ENCODE results near the gene QPCTL.
"Not testable (repeated sequence)": the region's sequence is repeated elsewhere in the genome, so short reads cannot be mapped to it uniquely, and the experiment has no call there.

The QPCTL gene

DNA sequence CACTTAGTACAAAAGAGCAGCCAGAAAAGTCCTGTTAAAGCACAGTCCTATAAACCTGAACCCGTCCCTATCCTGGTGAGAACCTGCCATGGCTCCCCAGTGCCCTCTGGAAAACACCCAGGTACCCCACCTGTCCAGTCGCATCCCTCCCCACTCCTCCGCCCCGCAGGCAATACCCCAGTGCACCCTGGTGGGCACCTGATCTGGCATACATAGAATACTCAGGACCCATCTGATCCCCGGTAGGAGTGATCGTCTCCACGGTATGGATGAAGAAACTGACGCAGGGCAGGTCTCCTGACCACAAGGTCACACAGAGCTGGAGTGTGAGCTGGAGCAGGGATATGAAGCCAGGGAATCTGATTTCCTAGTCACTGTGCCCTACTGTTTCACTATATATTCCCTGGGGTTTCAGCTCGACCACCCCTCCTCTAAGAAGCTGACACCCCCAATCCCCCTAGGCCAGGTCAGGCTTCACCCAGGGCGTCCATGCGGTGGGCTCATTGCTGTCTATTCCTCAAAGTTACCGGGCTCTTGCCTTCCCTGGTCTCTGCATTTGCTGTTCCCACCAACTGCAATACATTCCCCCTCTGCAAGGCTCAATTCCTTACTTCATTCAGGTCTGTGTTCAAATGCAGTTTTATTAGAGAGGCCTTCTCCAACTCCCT is 25.7 kb downstream of the QPCTL start:
- no peak for DNase-seq

DNA sequence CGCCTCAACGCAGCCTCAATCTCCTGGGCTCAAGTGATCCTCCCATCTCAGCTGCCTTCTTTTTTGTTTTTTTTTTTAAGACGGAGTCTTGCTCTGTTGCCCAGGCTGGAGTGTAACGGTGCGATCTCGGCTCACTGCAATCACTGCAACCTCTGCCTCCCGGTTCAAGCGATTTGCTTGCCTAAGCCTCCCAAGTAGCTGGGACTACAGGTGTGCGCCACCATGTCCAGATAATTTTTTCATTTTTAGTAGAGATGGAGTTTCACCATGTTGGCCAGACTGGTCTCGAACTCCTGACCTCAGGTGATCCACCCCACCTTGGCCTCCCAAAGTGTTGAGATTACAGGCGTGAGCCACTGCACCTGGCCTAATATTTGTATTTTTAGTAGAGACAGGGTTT is 27.6 kb downstream of the QPCTL start:
- DNase-seq: not testable (repeated sequence)

DNA sequence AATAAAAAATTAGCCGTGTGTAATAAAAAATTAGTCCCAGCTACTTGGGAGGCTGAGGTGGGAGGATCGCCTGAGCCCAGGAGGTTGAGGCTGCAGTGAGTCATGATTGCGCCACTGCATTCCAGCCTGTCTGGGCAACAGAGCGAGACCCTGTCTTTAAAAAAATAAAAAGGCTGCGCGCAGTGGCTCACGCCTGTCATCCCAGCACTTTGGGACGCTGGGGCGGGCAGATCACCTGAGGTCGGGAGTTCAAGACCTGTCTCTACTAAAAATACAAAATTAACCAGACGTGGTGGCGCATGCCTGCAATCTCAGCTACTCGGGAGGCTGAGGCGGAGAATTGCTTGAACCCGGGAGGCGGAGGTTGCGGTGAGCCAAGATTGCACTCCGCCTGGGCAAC is 36.2 kb downstream of the QPCTL start:
- not testable (repeated sequence) for DNase-seq

DNA sequence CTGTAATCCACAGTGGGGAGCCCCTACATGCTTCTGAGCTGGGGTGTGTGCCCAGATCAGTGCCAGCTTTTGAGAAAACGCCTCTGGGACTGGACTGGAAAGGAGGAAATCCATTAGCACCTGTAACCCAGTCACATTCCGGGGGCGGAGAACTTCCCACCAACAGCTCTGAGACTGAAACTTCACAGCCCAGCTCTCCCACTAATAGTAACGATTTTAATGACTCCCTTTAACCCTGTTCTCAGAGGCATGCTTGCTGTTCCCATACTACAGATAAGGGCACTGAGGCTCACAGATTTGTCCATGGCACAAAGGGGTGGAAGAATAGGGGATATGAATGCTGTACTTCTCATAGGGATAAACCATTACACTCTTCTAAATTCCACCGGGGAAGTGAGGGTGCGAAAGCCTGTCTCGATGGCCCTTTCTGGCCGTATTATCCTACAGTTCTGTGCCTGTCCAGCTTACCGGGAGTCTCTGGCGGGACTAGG is 37.4 kb downstream of the QPCTL start:
- DNase-seq: no peak

DNA sequence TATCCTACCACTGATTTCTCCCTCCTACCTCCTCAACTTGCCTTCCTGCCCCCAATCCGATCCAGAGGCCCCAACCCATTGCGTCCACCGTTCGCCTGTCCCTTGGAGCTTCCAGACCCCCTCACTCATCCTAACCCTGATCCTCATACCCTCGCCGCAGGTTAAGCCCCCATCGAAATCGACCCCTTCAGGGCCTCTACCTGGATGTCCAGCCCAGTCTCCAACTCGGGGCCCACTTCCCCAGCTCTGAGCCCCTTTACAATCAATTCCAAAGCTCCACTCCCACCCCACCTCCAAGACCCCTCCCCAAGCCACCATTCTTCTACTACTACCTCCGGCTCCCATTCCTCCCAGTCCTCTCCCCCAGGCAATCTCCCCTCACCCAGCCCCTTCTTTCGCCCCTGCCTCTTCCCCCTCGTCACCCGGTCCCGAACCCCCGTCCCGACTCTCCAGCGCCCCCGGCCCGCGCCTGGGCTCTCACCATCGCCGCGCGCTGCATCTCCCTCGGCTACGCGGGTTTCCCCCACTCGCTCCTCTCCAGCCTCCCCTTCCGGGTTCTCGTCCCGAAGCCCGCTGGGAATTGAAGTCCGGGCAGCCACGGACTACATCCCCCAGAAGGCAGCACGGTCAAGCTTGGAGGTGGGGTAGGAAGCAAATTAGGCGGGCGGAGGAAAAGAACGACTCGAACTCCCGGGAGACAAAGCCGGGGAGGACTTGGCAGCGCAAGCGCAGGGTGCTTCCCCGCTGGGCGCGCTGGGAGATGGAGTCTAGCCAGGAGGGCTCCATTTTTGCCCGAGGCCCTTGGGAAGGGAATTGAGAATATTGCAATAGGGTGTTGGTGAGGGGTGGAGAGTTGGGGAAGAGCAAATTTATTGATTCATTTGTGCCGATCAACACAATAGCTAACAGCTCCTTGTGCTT is 38.2 kb downstream of the QPCTL start, which contains the start of gene FBXO46:
Gene FBXO46, minus strand, starts transcription at position 529 of the 921 bp plus-strand sequence. CDS start 17,401 bp downstream, outside the sequence.
- DNase-seq: peak; percentile 94

DNA sequence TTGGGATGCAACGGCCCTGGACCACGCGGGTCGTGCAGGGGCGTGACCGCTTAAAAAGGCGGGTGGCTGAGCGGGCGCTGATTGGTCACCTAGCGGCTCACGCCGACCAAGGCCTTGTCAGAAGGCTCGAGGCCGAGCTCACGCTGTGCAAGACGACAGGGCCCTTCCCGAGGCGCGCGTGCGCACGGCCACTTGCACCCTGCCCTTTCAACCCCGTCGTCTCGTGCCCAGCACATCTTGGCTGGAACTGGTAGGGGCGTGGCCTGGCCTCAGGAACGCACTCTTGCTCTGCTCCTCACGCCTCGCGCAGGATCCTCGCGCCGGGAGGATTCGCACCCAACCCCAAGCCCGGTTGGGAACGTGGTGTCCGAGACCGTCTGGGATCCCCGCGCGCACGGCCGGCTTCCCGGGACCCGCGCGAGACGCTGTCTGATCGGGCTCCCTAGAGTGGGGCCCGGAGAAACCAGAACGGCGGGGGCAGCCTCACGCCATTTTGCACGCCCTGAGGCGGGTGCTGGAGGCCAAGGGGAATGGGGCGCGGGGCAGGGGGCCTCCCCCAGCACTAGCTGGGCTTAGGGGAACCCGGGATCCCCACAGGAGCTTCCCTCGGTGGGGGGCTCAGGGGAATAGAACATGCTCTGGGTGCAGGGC is 40.8 kb downstream of the QPCTL start, which contains the start of gene MEIOSIN:
Gene MEIOSIN, plus strand, starts transcription at position 280 of the 651 bp plus-strand sequence. CDS start 1,938 bp downstream, outside the sequence.
- DNase-seq: no peak

DNA sequence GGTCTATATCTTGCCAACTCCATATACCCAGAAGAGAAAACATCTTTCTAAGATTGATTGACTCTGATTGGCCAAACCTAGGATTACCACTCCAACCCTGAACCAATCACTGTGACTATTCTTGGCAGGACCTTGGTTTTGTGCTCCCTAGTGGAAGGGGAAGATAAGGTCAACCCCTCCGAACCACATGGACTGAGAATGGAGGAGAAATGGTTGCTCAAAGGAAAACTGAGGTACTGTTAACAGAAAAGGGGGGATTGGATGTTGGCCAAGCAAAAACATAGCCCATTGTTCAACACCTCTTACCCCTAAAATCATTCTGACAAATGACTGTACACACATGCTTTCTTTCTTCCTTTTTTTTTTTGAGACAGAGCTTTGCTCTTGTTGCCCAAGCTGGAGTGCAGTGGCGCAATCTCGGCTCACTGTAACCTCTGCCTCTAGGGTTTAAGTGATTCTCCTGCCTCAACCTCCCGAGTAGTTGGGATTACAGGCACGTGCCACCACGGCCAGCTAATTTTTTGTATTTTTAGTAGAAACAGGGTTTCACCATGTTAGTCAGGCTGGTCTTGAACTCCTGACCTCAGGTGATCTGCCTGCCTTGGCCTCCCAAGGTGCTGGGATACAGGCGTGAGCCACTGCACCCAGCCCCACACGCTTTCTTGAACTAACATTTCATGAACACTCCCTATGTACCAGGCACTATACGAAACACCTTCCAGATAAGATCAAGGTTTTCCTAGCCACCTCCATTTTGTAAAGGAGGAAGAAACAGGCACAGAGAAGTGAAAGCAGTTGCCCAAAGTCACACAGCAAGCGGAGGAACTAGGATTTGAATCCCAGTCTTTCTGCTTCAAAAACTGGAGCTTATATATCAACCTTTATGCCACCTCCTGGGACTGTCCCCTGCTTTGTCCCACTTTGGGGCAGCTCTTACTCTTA is 47.3 kb downstream of the QPCTL start:
- DNase-seq: no peak

DNA sequence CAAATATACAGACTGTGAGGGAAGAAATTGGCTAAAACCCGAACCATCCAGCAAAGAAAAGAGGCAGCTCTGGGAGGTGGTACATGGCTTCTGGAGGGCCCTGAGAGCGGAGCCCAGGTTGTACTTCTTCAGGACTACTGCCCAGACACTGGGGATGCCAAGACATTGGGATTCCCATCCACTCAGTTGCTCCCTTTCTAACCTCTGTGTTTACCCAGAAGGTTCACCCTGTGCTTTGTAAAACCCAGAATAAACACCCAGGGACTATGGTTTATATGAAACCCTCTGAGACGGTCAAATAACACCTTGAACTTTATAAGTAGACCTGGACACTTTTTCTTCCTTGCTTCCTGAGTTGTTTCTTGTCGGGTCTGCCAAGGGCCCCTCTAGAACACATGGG is 50.5 kb downstream of the QPCTL start:
- no peak for DNase-seq

DNA sequence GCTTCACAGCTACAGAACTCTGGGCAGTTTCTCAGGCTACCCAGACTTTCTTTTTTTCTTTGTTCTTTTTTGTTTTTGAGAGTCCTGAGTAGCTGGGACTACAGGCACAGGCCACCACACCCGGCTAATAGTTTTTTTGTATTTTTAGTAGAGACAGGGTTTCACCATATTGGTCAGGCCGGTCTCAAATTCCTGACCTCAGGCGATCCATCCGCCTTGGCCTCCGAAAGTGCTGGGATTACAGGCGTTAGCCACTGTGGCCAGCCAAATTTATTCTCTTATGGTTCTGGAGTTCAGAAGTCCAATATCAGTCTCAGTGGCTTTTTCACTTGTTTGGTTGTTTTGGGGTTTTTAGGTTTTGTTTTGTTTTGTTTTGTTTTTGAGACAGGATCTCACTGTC is 53.1 kb downstream of the QPCTL start:
- no peak for DNase-seq

DNA sequence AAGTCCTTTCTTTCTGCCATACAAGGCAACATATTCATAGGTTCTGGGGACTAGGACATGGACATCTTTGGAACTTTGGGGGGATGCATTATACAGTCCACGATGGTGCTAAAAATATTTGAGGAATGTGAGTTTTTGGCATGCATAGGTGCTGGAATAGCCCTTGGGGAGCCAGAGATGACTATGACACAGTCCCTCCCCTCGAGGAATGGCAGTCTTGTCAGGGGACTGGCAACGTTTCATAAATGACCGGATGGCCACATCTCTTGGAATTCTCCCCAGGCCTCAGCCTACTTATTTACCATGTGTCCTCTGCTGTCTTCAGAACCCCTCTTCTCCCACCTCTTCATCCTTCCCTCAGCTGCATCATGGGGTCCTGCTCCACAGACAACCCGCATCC is 54.4 kb downstream of the QPCTL start:
- no peak for DNase-seq

DNA sequence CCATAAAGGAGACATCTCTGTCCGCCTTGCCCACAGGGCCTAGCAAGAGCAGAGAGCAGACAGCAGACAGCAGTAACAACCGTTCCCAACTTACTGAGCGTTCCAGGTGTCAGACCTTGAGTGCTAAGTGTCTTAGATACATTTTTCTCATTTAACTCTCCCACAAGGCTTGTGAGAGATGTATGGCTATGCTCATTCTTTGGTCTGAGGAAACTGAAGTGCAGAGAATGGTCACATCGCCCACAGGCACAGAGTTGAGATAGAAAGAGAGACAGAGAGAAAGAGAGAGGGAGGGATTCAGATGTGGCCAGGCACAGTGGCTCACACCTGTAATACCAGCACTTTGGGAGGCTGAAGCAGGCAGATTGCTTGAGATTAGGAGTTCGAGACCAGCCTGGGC is 55.0 kb downstream of the QPCTL start:
- no peak for DNase-seq

DNA sequence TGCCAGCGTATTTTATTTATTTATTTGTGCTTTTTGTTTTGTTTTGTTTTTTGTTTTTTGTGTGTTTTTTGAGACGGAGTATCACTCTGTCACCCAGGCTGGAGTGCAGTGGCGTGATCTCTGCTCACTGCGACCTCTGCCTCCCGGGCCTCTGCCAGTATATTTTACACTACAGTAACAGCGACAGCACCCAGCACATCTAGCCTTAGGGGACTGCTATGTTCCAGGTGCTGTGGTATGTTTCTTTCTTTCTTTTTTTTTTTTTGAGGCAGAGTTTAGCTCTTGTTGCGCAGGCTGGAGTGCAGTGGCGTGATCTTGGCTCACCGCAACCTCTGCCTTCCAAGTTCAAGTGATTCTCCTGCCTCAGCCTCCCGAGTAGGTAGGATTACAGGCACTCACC is 59.0 kb downstream of the QPCTL start:
- not testable (repeated sequence) for DNase-seq

DNA sequence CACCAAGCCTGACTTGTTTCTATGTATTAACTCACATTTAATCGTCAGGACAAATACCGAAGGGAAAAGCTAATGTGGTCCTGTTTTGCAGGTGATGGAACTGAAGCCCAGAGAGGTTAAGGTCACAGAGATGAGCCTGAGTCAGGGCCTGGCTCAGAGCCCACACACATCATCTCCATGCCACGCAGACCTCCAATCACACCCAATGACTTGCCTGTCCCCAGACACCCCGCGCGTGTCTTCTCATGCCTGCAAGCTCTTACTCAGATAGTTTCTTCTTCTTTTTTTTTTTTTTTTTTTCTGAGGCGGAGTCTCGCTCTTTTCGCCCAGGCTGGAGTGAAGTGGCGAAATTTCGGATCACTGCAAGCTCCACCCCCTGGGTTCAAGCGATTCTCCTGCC is 60.2 kb downstream of the QPCTL start:
- DNase-seq: no peak

DNA sequence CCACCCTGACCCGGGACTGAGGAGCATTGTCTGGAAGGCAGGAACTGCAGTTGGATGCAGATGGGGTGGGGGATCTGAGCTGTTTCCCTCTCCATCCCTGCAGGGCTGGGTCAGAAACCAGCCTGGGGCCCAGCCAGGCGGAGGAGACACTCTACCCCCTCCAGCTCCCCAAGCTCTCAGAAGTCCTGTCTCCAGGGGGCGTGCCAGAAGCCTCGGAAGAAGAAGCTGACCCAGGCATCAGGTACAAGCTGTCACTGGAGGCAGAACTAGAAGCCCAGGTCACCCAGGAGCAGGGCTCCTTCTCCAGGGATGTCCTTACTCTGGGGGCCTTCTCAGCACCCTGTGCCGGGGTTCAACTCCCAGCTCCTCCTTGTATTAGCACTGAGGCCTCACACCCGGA is 61.1 kb downstream of the QPCTL start:
- no peak for DNase-seq
